ENCODE measurements around the gene KANK3. TPM values are rescaled to one million over a fixed set of nuclear protein-coding genes. Genes with fewer than 3 reads are reported as not detected.

KANK3 gene
- 3.3 TPM for total RNA-seq
- polyA plus RNA-seq: 6.0 TPM
- long read RNA-seq, donor 1: 0 reads
- long read RNA-seq, donor 2, transcript KANK3-201 (11 exons, 2,787 nt): major isoform, 6 of 244 reads
- long read RNA-seq, donor 2, partial matches to known transcripts: 223 of 244 reads
- long read RNA-seq, donor 2, other reads (novel, unspliced or antisense): 15 of 244 reads
- long read RNA-seq, donor 3, partial matches to known transcripts: 28 of 92 reads
- long read RNA-seq, donor 3, other reads (novel, unspliced or antisense): 63 of 92 reads
- long read RNA-seq, donor 4, partial matches to known transcripts: 0 of 2 reads
- long read RNA-seq, donor 4, other reads (novel, unspliced or antisense): 0 of 2 reads
- long read RNA-seq, donor 5, partial matches to known transcripts: 0 of 4 reads
- long read RNA-seq, donor 5, other reads (novel, unspliced or antisense): 0 of 4 reads
- long read RNA-seq, donor 6, partial matches to known transcripts: 0 of 3 reads
- long read RNA-seq, donor 6, other reads (novel, unspliced or antisense): 0 of 3 reads
- long read RNA-seq, donor 7: 0 reads
- long read RNA-seq, donor 8: 0 reads
- long read RNA-seq, donor 9, partial matches to known transcripts: 0 of 33 reads
- long read RNA-seq, donor 9, other reads (novel, unspliced or antisense): 32 of 33 reads
- long read RNA-seq, donor 10, partial matches to known transcripts: 0 of 1 reads
- long read RNA-seq, donor 10, other reads (novel, unspliced or antisense): 0 of 1 reads

- peak in 8 of 9 donors; percentile 50 to 90 (median 69) for DNase-seq (ENCODE audit: low read depth in 6 of 9, low spot score in 9 of 9)
- peaks cover 3 to 9% of the 10 kb centered on the region in 2 donors for H3K4me1 ChIP-seq (ENCODE audit: control insufficient read depth in 2 of 2, insufficient read depth in 2 of 2, low read length in 2 of 2)
- no peaks in the 10 kb centered on the region for H3K36me3 ChIP-seq (ENCODE audit: control insufficient read depth in 2 of 2, insufficient read depth in 2 of 2, low read length in 1 of 2)
- peak within 1 kb of the TSS; percentile 26 to 31 for H3K27ac ChIP-seq (ENCODE audit: low read depth in 1 of 2, low read length in 1 of 2)
- H3K9me3 ChIP-seq (ENCODE audit: control insufficient read depth in 2 of 2, insufficient read depth in 1 of 2, low read length in 1 of 2): peaks cover 0 to 7% of the 10 kb centered on the region in 2 donors
- H3K27me3 ChIP-seq (ENCODE audit: control insufficient read depth in 2 of 2, insufficient read depth in 1 of 2, low read length in 1 of 2): peaks cover 38 to 73% of the 10 kb centered on the region in 2 donors
- WGBS: 2% methylated on average over 65 of the region's 65 CpGs
- peak within 1 kb of the TSS; percentile 33 to 40 for H3K4me3 ChIP-seq (ENCODE audit: low read length in 2 of 2)
These were observed at the start of gene KANK3 for GRCh38 chr19:8342684-8343482. Gene KANK3 (minus strand): TSS chr19:8343262. CDS start chr19:8337828, 5,434 bp downstream.

GRCh38 chr19:8392017-8392591, 49.0 kb upstream of the KANK3 start:
- H3K27ac ChIP-seq (ENCODE audit: low read depth in 1 of 2, low read length in 1 of 2): no peak overlapping the region
- no peaks in the 10 kb centered on the region for H3K27me3 ChIP-seq (ENCODE audit: control insufficient read depth in 2 of 2, insufficient read depth in 1 of 2, low read length in 1 of 2)
- no peak for DNase-seq (ENCODE audit: low read depth in 6 of 9, low spot score in 9 of 9)
- H3K4me3 ChIP-seq (ENCODE audit: low read length in 2 of 2): no peak overlapping the region
- no peaks in the 10 kb centered on the region for H3K9me3 ChIP-seq (ENCODE audit: control insufficient read depth in 2 of 2, insufficient read depth in 1 of 2, low read length in 1 of 2)
- peaks cover 0 to 8% of the 10 kb centered on the region in 2 donors for H3K36me3 ChIP-seq (ENCODE audit: control insufficient read depth in 2 of 2, insufficient read depth in 2 of 2, low read length in 1 of 2)
- 78% methylated on average over 11 of the region's 11 CpGs for WGBS
- H3K4me1 ChIP-seq (ENCODE audit: control insufficient read depth in 2 of 2, insufficient read depth in 2 of 2, low read length in 2 of 2): peaks cover 6 to 26% of the 10 kb centered on the region in 2 donors

- Histone ChIP-seq H3K36me3 (ENCODE audit: control insufficient read depth in 2 of 2, insufficient read depth in 2 of 2, low read length in 1 of 2) (peaks cover 0 to 13% of the 10 kb centered on the region in 2 donors), H3K4me1 (ENCODE audit: control insufficient read depth in 2 of 2, insufficient read depth in 2 of 2, low read length in 2 of 2) (peaks cover 6 to 21% of the 10 kb centered on the region in 2 donors), H3K4me3 (ENCODE audit: low read length in 2 of 2) (peak overlapping the region; percentile 82 to 86), H3K9me3 (ENCODE audit: control insufficient read depth in 2 of 2, insufficient read depth in 1 of 2, low read length in 1 of 2) (peaks cover 0 to 5% of the 10 kb centered on the region in 2 donors), H3K27me3 (ENCODE audit: control insufficient read depth in 2 of 2, insufficient read depth in 1 of 2, low read length in 1 of 2) (no peaks in the 10 kb centered on the region), H3K27ac (ENCODE audit: low read depth in 1 of 2, low read length in 1 of 2) (peak overlapping the region in 1 of 2 donors; percentile 57)
- no peak for DNase-seq (ENCODE audit: low read depth in 6 of 9, low spot score in 9 of 9)
- 76% methylated on average over 23 of the region's 23 CpGs for WGBS
These were observed 48.3 kb upstream of the KANK3 start for GRCh38 chr19:8391198-8392016.

GRCh38 chr19:8390617-8390981, 47.5 kb upstream of the KANK3 start:
- DNase-seq (ENCODE audit: low read depth in 6 of 9, low spot score in 9 of 9): peak; percentile 57 to 92 (median 84)
- H3K9me3 ChIP-seq (ENCODE audit: control insufficient read depth in 2 of 2, insufficient read depth in 1 of 2, low read length in 1 of 2): peaks cover 0 to 5% of the 10 kb centered on the region in 2 donors
- H3K36me3 ChIP-seq (ENCODE audit: control insufficient read depth in 2 of 2, insufficient read depth in 2 of 2, low read length in 1 of 2): peaks cover 0 to 13% of the 10 kb centered on the region in 2 donors
- peak overlapping the region; percentile 93 to 98 for H3K27ac ChIP-seq (ENCODE audit: low read depth in 1 of 2, low read length in 1 of 2)
- no peaks in the 10 kb centered on the region for H3K27me3 ChIP-seq (ENCODE audit: control insufficient read depth in 2 of 2, insufficient read depth in 1 of 2, low read length in 1 of 2)
- H3K4me1 ChIP-seq (ENCODE audit: control insufficient read depth in 2 of 2, insufficient read depth in 2 of 2, low read length in 2 of 2): peaks cover 6 to 20% of the 10 kb centered on the region in 2 donors
- H3K4me3 ChIP-seq (ENCODE audit: low read length in 2 of 2): peak overlapping the region; percentile 82 to 86
- 1% methylated on average over 28 of the region's 28 CpGs for WGBS

GRCh38 chr19:8389891-8390616, 47.0 kb upstream of the KANK3 start, which contains the start of gene RAB11B:
Gene RAB11B (plus strand): TSS chr19:8390360. CDS start chr19:8390417, 57 bp downstream.
- WGBS: under 1% methylated on average over 70 of the region's 70 CpGs
- peak within 1 kb of the TSS; percentile 82 to 86 for H3K4me3 ChIP-seq (ENCODE audit: low read length in 2 of 2)
- H3K36me3 ChIP-seq (ENCODE audit: control insufficient read depth in 2 of 2, insufficient read depth in 2 of 2, low read length in 1 of 2): peaks cover 0 to 13% of the 10 kb centered on the region in 2 donors
- peak; percentile 97 to 100 (median 99) for DNase-seq (ENCODE audit: low read depth in 6 of 9, low spot score in 9 of 9)
- peaks cover 6 to 20% of the 10 kb centered on the region in 2 donors for H3K4me1 ChIP-seq (ENCODE audit: control insufficient read depth in 2 of 2, insufficient read depth in 2 of 2, low read length in 2 of 2)
- no peaks in the 10 kb centered on the region for H3K27me3 ChIP-seq (ENCODE audit: control insufficient read depth in 2 of 2, insufficient read depth in 1 of 2, low read length in 1 of 2)
- peaks cover 0 to 5% of the 10 kb centered on the region in 2 donors for H3K9me3 ChIP-seq (ENCODE audit: control insufficient read depth in 2 of 2, insufficient read depth in 1 of 2, low read length in 1 of 2)
- peak within 1 kb of the TSS; percentile 93 to 98 for H3K27ac ChIP-seq (ENCODE audit: low read depth in 1 of 2, low read length in 1 of 2)

- H3K27ac ChIP-seq (ENCODE audit: low read depth in 1 of 2, low read length in 1 of 2): no peak overlapping the region
- H3K27me3 ChIP-seq (ENCODE audit: control insufficient read depth in 2 of 2, insufficient read depth in 1 of 2, low read length in 1 of 2): no peaks in the 10 kb centered on the region
- H3K4me1 ChIP-seq (ENCODE audit: control insufficient read depth in 2 of 2, insufficient read depth in 2 of 2, low read length in 2 of 2): peaks cover 6 to 20% of the 10 kb centered on the region in 2 donors
- no peak overlapping the region for H3K4me3 ChIP-seq (ENCODE audit: low read length in 2 of 2)
- peaks cover 0 to 9% of the 10 kb centered on the region in 2 donors for H3K36me3 ChIP-seq (ENCODE audit: control insufficient read depth in 2 of 2, insufficient read depth in 2 of 2, low read length in 1 of 2)
- 66% methylated on average over 2 of the region's 2 CpGs for WGBS
- peaks cover 0 to 5% of the 10 kb centered on the region in 2 donors for H3K9me3 ChIP-seq (ENCODE audit: control insufficient read depth in 2 of 2, insufficient read depth in 1 of 2, low read length in 1 of 2)
- DNase-seq (ENCODE audit: low read depth in 6 of 9, low spot score in 9 of 9): no peak
These were observed 45.5 kb upstream of the KANK3 start for GRCh38 chr19:8388612-8388958.

GRCh38 chr19:8387688-8388611, 44.9 kb upstream of the KANK3 start:
- Histone ChIP-seq H3K27ac (ENCODE audit: low read depth in 1 of 2, low read length in 1 of 2) (no peak overlapping the region), H3K27me3 (ENCODE audit: control insufficient read depth in 2 of 2, insufficient read depth in 1 of 2, low read length in 1 of 2) (no peaks in the 10 kb centered on the region), H3K4me3 (ENCODE audit: low read length in 2 of 2) (no peak overlapping the region), H3K4me1 (ENCODE audit: control insufficient read depth in 2 of 2, insufficient read depth in 2 of 2, low read length in 2 of 2) (peaks cover 6 to 20% of the 10 kb centered on the region in 2 donors), H3K36me3 (ENCODE audit: control insufficient read depth in 2 of 2, insufficient read depth in 2 of 2, low read length in 1 of 2) (peaks cover 0 to 8% of the 10 kb centered on the region in 2 donors), H3K9me3 (ENCODE audit: control insufficient read depth in 2 of 2, insufficient read depth in 1 of 2, low read length in 1 of 2) (peaks cover 0 to 5% of the 10 kb centered on the region in 2 donors)
- DNase-seq (ENCODE audit: low read depth in 6 of 9, low spot score in 9 of 9): no peak
- WGBS: 97% methylated on average over 16 of the region's 16 CpGs
